ENCODE data around the gene ASMTL. TPM values are rescaled to one million over a fixed set of nuclear protein-coding genes. Genes with fewer than 3 reads are reported as not detected.

Gene ASMTL
- total RNA-seq, 1 donor from 2014 or later = 19.1 TPM

GRCh38 chrX:1488141-1488540, 35.4 kb upstream of the ASMTL start:
- intact Hi-C loops (cut with DNase I) = no loop called here
- Histone ChIP-seq H3K36me3 (no peaks in the 10 kb centered on the region), H3K4me1 (no peaks in the 10 kb centered on the region), H3K27me3 (ENCODE audit: low read depth) (no peaks in the 10 kb centered on the region), H3K27ac (no peak overlapping the region), H3K4me3 (no peak overlapping the region), H3K9me3 (no peaks in the 10 kb centered on the region)
- ATAC-seq (no peak), DNase-seq (no peak)
- TF ChIP-seq CTCF (IDR thresholded peaks at IDR 0.05) = no peak

DNA sequence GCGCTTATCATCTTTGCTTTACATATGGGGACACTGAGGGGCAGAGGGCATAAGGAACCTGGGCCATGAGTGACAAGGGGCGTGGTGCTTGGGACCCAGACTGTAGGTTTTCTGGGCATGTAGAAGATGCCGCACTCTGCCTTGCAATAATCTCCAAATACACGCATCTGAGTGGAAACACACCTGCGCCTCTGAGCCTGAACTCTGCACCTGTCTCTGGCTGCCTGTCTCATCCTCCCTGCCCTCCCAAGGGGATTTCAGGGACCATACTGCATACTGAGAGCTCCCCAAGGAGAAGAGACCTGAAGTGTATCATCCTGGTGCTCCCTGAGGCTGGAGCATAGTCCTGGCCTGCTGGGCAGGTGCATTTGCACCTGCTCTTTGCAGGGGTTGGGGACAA, 34.7 kb upstream of the ASMTL start:
- Histone ChIP-seq H3K27ac (peak overlapping the region; percentile 78), H3K4me1 (peaks cover under 1% of the 10 kb centered on the region), H3K36me3 (no peaks in the 10 kb centered on the region), H3K9me3 (no peaks in the 10 kb centered on the region), H3K4me3 (no peak overlapping the region), H3K27me3 (ENCODE audit: low read depth) (no peaks in the 10 kb centered on the region)
- peak in 1 of 2 donors; percentile 11 for ATAC-seq
- intact Hi-C loops (cut with DNase I) = no loop called here
- TF ChIP-seq CTCF (IDR thresholded peaks at IDR 0.05) = no peak
- DNase-seq = no peak

GRCh38 chrX:1486749-1487361, 34.1 kb upstream of the ASMTL start:
- Histone ChIP-seq H3K27ac (peak overlapping the region; percentile 78), H3K9me3 (no peaks in the 10 kb centered on the region), H3K4me3 (no peak overlapping the region), H3K27me3 (ENCODE audit: low read depth) (no peaks in the 10 kb centered on the region), H3K36me3 (no peaks in the 10 kb centered on the region), H3K4me1 (peaks cover 4% of the 10 kb centered on the region)
- intact Hi-C loops (cut with DNase I) = no loop called here
- peak; percentile 49 to 71 for ATAC-seq
- no peak for DNase-seq
- TF ChIP-seq CTCF (IDR thresholded peaks at IDR 0.05) = no peak

DNA sequence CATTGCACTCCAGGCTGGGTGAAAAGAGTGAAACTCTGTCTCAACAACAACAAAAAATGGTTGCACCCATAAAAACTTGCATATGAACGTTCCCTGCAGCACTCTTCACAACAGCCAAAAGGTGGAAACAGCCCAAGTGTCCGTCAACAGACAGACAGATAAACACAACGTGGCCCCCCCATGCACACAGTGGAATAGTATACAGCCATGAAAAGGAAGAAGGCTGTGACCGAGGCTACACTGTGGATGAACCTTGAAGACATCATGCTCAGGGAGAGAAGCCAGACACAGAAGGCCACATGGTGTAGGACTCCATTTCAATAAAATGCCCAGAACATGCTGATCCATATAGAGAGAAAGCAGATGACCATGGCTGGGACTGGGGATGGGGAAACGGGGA, 33.5 kb upstream of the ASMTL start:
- intact Hi-C loops (cut with DNase I) = no loop called here
- no peak for TF ChIP-seq CTCF (IDR thresholded peaks at IDR 0.05)

GRCh38 chrX:1485033-1485432, 32.3 kb upstream of the ASMTL start:
- H3K27me3 ChIP-seq (ENCODE audit: low read depth) = no peaks in the 10 kb centered on the region
- H3K4me3 ChIP-seq = no peak overlapping the region
- no peaks in the 10 kb centered on the region for H3K36me3 ChIP-seq
- no peak overlapping the region for H3K27ac ChIP-seq
- no peak for DNase-seq
- H3K4me1 ChIP-seq = peaks cover 12% of the 10 kb centered on the region
- H3K9me3 ChIP-seq = no peaks in the 10 kb centered on the region
- intact Hi-C loops (cut with DNase I) = no loop called here
- TF ChIP-seq CTCF (IDR thresholded peaks at IDR 0.05) = no peak
- no peak for ATAC-seq

More for the DNA sequence above, 33.5 kb upstream of the ASMTL start:
- Histone ChIP-seq H3K9me3 (no peaks in the 10 kb centered on the region), H3K4me3 (no peak overlapping the region), H3K4me1 (peaks cover 10% of the 10 kb centered on the region), H3K27me3 (ENCODE audit: low read depth) (no peaks in the 10 kb centered on the region), H3K27ac (peak overlapping the region; percentile 78), H3K36me3 (no peaks in the 10 kb centered on the region)
- ATAC-seq (no peak), DNase-seq (no peak)
